Stimulated activated CD8-positive, alpha-beta memory T cell treated with anti-CD3 and anti-CD28 coated beads, Interleukin-4, amount 100 ng/mL, for 4 hours (primary cell): Measurements from ENCODE around the gene LINC00237.

ENCODE experiments used
- DNase-seq, 2 donors: peaks; one replicate each; pipeline ENCODE4 v3.0.0-alpha.2; 2020; ENCODE audit warnings: low read depth in 2 of 2, low spot score in 1 of 2

LINC00237 gene

GRCh38 chr20:21099751-21100577 is 6.2 kb downstream of the LINC00237 start:
- DNase-seq, result no peak

- DNase-seq, result no peak
These were observed 9.7 kb downstream of the LINC00237 start for GRCh38 chr20:21096321-21097043.

GRCh38 chr20:21092806-21093205 is 13.4 kb downstream of the LINC00237 start:
- no peak for DNase-seq

GRCh38 chr20:21090721-21091120 is 15.4 kb downstream of the LINC00237 start:
- DNase-seq, result no peak

GRCh38 chr20:21090111-21090618 is 16.0 kb downstream of the LINC00237 start:
- DNase-seq, result no peak

GRCh38 chr20:21089391-21089790 is 16.8 kb downstream of the LINC00237 start:
- no peak for DNase-seq

GRCh38 chr20:21087862-21088540 is 18.2 kb downstream of the LINC00237 start:
- DNase-seq, result no peak

- DNase-seq, result no peak
These were observed 22.3 kb downstream of the LINC00237 start for GRCh38 chr20:21083825-21084325.

GRCh38 chr20:21082584-21082983 is 23.6 kb downstream of the LINC00237 start:
- no peak for DNase-seq

GRCh38 chr20:21077809-21078345 is 28.3 kb downstream of the LINC00237 start:
- no peak for DNase-seq

- DNase-seq, result no peak
These were observed 30.1 kb downstream of the LINC00237 start for GRCh38 chr20:21076073-21076472.

- DNase-seq, result no peak
These were observed 30.7 kb downstream of the LINC00237 start for GRCh38 chr20:21075471-21075870.

- no peak for DNase-seq
These were observed 31.4 kb downstream of the LINC00237 start for GRCh38 chr20:21074605-21075336.

GRCh38 chr20:21067255-21067654 is 38.9 kb downstream of the LINC00237 start:
- no peak for DNase-seq

GRCh38 chr20:21064924-21065323 is 41.2 kb downstream of the LINC00237 start:
- DNase-seq, result no peak

GRCh38 chr20:21063276-21063675 is 42.9 kb downstream of the LINC00237 start:
- no peak for DNase-seq

GRCh38 chr20:21053002-21053762 is 53.0 kb downstream of the LINC00237 start:
- no peak for DNase-seq

- DNase-seq, result no peak
These were observed 53.5 kb downstream of the LINC00237 start for GRCh38 chr20:21052686-21053001.

GRCh38 chr20:21052241-21052640 is 53.9 kb downstream of the LINC00237 start:
- DNase-seq, result no peak

GRCh38 chr20:21050710-21051109 is 55.4 kb downstream of the LINC00237 start:
- DNase-seq, result no peak
